HEK293 (cell line): ENCODE measurements around the gene PHF12.

Experiments
- KLF10 ChIP-seq: fragments of 450-650 bp; IDR thresholded peaks from 2 replicates; pipeline ENCODE4 v1.5.1; 2018; ENCODE audit warnings: missing biosample characterization, mild to moderate bottlenecking, missing genetic modification characterization
- MZF1 ChIP-seq: fragments of 450-650 bp; formaldehyde crosslinking; IDR thresholded peaks from 2 replicates; pipeline ENCODE4 v1.5.1; 2017; ENCODE audit warnings: missing biosample characterization, missing genetic modification characterization, borderline replicate concordance
- SP3 ChIP-seq: fragments of 450-650 bp; formaldehyde crosslinking; IDR thresholded peaks from 2 replicates; pipeline ENCODE4 v1.5.1; 2016; ENCODE audit warnings: missing biosample characterization, missing genetic modification characterization
- SP7 ChIP-seq: fragments of 450-650 bp; formaldehyde crosslinking; IDR thresholded peaks from 2 replicates; pipeline ENCODE4 v1.5.1; 2016; ENCODE audit warnings: missing biosample characterization, missing genetic modification characterization
- TRIM28 ChIP-seq: IDR thresholded peaks from 2 replicates; pipeline ENCODE4 v1.6.1; 2011; ENCODE audit warnings: low read length, control low read depth, borderline replicate concordance
- ZBTB17 ChIP-seq: fragments of 450-650 bp; formaldehyde crosslinking; IDR thresholded peaks from 2 replicates; pipeline ENCODE4 v1.5.1; 2016; ENCODE audit warnings: missing biosample characterization, missing genetic modification characterization
- ZBTB20 ChIP-seq: fragments of 450-650 bp; formaldehyde crosslinking; IDR thresholded peaks from 2 replicates; pipeline ENCODE4 v1.5.1; 2016; ENCODE audit warnings: missing biosample characterization, missing genetic modification characterization
- ZEB2 ChIP-seq: fragments of 450-650 bp; formaldehyde crosslinking; IDR thresholded peaks from 2 replicates; pipeline ENCODE4 v1.5.1; 2016; ENCODE audit warnings: missing biosample characterization, missing genetic modification characterization
- ZNF266 ChIP-seq: fragments of 450-650 bp; formaldehyde crosslinking; IDR thresholded peaks from 2 replicates; pipeline ENCODE4 v1.5.1; 2016; ENCODE audit warnings: missing biosample characterization, missing genetic modification characterization, low read depth
- ZNF302 ChIP-seq: fragments of 450-650 bp; formaldehyde crosslinking; IDR thresholded peaks from 2 replicates; pipeline ENCODE4 v1.5.1; 2016; ENCODE audit warnings: missing biosample characterization, missing genetic modification characterization, low read depth
- ZNF311 ChIP-seq: fragments of 450-650 bp; formaldehyde crosslinking; IDR thresholded peaks from 2 replicates; pipeline ENCODE4 v1.5.1; 2017; ENCODE audit warnings: missing biosample characterization, missing genetic modification characterization, borderline replicate concordance
- ZNF341 ChIP-seq: fragments of 450-650 bp; formaldehyde crosslinking; IDR thresholded peaks from 2 replicates; pipeline ENCODE4; 2016; ENCODE audit warnings: low read depth, missing biosample characterization, missing genetic modification characterization
- ZNF529 ChIP-seq: fragments of 450-650 bp; formaldehyde crosslinking; IDR thresholded peaks from 2 replicates; pipeline ENCODE4 v1.5.1; 2017; ENCODE audit warnings: missing genetic modification characterization, missing biosample characterization; ENCODE audit not compliant: insufficient replicate concordance
- ZNF623 ChIP-seq: fragments of 450-650 bp; formaldehyde crosslinking; IDR thresholded peaks from 2 replicates; pipeline ENCODE4 v1.5.1; 2016; ENCODE audit warnings: missing biosample characterization, missing genetic modification characterization
- TF ChIP-seq, protein P1 (sequence below): fragments of 450-650 bp; formaldehyde crosslinking; IDR thresholded peaks from 2 replicates; pipeline ENCODE4 v1.5.1; 2017; ENCODE audit warnings: missing biosample characterization, missing genetic modification characterization
- TF ChIP-seq, protein P2 (sequence below): fragments of 450-650 bp; formaldehyde crosslinking; IDR thresholded peaks from 2 replicates; pipeline ENCODE4 v1.5.1; 2016; ENCODE audit warnings: missing biosample characterization, missing genetic modification characterization
- TF ChIP-seq, protein P3 (sequence below): fragments of 450-650 bp; formaldehyde crosslinking; IDR thresholded peaks from 2 replicates; pipeline ENCODE4 v1.5.1; 2017; ENCODE audit warnings: missing biosample characterization, missing genetic modification characterization
- TF ChIP-seq, protein P4 (sequence below): sonication (generic); formaldehyde crosslinking; IDR thresholded peaks from 2 replicates; pipeline ENCODE4 v1.8.1; 2022; ENCODE audit warnings: mild to moderate bottlenecking, moderate library complexity, missing genetic modification reagents
- TF ChIP-seq, protein P5 (sequence below): fragments of 450-650 bp; formaldehyde crosslinking; IDR thresholded peaks from 2 replicates; pipeline ENCODE4 v1.5.1; 2017; ENCODE audit warnings: missing biosample characterization, missing genetic modification characterization
- TF ChIP-seq, protein P6 (sequence below): fragments of 450-650 bp; formaldehyde crosslinking; IDR thresholded peaks from 2 replicates; pipeline ENCODE4 v1.5.1; 2017; ENCODE audit warnings: missing biosample characterization, missing genetic modification characterization
- TF ChIP-seq, protein P7 (sequence below): fragments of 450-650 bp; formaldehyde crosslinking; IDR thresholded peaks from 2 replicates; pipeline ENCODE4 v1.5.1; 2016; ENCODE audit warnings: missing biosample characterization, missing genetic modification characterization
- TF ChIP-seq, protein P8 (sequence below): fragments of 450-650 bp; formaldehyde crosslinking; IDR thresholded peaks from 2 replicates; pipeline ENCODE4 v1.5.1; 2017; ENCODE audit warnings: missing biosample characterization, missing genetic modification characterization

The PHF12 gene

DNA sequence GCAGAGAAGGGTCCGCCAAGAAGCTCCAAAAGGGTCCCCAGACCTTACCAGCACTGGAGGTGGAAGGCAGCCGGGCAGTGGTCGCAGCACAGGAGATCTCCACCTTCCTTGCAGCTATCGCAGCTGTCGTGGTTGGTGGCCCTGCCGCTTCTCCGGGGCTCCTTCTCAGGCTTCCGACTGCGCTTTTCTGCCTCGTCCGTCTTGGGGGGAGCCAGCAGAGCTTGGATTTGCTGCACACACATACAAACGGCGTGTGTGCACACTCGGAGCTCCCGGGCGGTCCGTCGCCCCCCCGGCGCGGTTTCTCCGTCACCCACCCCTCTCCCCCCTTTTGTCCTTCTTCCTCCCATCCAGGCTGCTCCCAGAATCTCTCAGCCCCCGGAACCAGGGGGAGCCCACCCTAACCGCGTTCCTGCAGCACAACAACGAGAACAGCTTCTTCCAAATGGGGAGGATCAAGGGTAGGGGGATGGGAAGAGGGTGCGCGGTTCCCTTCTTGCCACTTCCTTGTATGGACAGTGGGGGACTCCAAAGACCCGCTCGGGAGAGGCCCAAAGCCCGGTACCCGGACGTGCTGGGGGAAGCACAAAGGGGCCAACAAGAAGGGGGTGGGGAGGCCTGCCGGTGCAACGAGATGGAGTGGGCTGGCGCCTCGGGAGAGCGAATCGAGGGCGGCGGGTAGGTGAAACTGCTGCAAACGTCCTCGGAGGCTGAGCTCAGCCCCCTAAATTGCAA lies 1.1 kb downstream of the PHF12 start (continued):
- no peak for TF ChIP-seq ZNF529 (tag by site-specific recombination)
- 0 out of 2 replicates have a peak, but pooled peaks have one; percentile 10 for TF ChIP-seq KLF10 (tag by site-specific recombination)
- TF ChIP-seq, protein P1, sequence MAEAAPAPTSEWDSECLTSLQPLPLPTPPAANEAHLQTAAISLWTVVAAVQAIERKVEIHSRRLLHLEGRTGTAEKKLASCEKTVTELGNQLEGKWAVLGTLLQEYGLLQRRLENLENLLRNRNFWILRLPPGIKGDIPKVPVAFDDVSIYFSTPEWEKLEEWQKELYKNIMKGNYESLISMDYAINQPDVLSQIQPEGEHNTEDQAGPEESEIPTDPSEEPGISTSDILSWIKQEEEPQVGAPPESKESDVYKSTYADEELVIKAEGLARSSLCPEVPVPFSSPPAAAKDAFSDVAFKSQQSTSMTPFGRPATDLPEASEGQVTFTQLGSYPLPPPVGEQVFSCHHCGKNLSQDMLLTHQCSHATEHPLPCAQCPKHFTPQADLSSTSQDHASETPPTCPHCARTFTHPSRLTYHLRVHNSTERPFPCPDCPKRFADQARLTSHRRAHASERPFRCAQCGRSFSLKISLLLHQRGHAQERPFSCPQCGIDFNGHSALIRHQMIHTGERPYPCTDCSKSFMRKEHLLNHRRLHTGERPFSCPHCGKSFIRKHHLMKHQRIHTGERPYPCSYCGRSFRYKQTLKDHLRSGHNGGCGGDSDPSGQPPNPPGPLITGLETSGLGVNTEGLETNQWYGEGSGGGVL (tag by site-specific recombination), result peak; percentile 79
- TF ChIP-seq, protein P2, sequence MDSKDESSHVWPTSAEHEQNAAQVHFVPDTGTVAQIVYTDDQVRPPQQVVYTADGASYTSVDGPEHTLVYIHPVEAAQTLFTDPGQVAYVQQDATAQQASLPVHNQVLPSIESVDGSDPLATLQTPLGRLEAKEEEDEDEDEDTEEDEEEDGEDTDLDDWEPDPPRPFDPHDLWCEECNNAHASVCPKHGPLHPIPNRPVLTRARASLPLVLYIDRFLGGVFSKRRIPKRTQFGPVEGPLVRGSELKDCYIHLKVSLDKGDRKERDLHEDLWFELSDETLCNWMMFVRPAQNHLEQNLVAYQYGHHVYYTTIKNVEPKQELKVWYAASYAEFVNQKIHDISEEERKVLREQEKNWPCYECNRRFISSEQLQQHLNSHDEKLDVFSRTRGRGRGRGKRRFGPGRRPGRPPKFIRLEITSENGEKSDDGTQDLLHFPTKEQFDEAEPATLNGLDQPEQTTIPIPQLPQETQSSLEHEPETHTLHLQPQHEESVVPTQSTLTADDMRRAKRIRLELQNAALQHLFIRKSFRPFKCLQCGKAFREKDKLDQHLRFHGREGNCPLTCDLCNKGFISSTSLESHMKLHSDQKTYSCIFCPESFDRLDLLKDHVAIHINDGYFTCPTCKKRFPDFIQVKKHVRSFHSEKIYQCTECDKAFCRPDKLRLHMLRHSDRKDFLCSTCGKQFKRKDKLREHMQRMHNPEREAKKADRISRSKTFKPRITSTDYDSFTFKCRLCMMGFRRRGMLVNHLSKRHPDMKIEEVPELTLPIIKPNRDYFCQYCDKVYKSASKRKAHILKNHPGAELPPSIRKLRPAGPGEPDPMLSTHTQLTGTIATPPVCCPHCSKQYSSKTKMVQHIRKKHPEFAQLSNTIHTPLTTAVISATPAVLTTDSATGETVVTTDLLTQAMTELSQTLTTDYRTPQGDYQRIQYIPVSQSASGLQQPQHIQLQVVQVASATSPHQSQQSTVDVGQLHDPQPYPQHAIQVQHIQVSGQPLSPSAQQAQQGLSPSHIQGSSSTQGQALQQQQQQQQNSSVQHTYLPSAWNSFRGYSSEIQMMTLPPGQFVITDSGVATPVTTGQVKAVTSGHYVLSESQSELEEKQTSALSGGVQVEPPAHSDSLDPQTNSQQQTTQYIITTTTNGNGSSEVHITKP, result peak; percentile 98
- TF ChIP-seq ZBTB17 (tag by site-specific recombination), result peak; percentile 31; the same call in 1 of the 2 replicates
- no peak for TF ChIP-seq ZNF311 (tag by site-specific recombination)
- peak; percentile 47 for TF ChIP-seq SP3
- TF ChIP-seq ZEB2 (tag by site-specific recombination), result peak; percentile 77
- TF ChIP-seq, protein P3, sequence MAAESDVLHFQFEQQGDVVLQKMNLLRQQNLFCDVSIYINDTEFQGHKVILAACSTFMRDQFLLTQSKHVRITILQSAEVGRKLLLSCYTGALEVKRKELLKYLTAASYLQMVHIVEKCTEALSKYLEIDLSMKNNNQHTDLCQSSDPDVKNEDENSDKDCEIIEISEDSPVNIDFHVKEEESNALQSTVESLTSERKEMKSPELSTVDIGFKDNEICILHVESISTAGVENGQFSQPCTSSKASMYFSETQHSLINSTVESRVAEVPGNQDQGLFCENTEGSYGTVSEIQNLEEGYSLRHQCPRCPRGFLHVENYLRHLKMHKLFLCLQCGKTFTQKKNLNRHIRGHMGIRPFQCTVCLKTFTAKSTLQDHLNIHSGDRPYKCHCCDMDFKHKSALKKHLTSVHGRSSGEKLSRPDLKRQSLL, result no peak
- TF ChIP-seq MZF1 (tag by site-specific recombination), result no peak
- TF ChIP-seq, protein P4, sequence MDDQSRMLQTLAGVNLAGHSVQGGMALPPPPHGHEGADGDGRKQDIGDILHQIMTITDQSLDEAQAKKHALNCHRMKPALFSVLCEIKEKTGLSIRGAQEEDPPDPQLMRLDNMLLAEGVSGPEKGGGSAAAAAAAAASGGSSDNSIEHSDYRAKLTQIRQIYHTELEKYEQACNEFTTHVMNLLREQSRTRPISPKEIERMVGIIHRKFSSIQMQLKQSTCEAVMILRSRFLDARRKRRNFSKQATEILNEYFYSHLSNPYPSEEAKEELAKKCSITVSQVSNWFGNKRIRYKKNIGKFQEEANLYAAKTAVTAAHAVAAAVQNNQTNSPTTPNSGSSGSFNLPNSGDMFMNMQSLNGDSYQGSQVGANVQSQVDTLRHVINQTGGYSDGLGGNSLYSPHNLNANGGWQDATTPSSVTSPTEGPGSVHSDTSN, result no peak
- TF ChIP-seq TRIM28, result no peak
- no peak; the same call in 1 of the 2 replicates for TF ChIP-seq SP7 (tag by site-specific recombination)
- TF ChIP-seq ZNF266 (tag by site-specific recombination), result no peak
- TF ChIP-seq, protein P5, sequence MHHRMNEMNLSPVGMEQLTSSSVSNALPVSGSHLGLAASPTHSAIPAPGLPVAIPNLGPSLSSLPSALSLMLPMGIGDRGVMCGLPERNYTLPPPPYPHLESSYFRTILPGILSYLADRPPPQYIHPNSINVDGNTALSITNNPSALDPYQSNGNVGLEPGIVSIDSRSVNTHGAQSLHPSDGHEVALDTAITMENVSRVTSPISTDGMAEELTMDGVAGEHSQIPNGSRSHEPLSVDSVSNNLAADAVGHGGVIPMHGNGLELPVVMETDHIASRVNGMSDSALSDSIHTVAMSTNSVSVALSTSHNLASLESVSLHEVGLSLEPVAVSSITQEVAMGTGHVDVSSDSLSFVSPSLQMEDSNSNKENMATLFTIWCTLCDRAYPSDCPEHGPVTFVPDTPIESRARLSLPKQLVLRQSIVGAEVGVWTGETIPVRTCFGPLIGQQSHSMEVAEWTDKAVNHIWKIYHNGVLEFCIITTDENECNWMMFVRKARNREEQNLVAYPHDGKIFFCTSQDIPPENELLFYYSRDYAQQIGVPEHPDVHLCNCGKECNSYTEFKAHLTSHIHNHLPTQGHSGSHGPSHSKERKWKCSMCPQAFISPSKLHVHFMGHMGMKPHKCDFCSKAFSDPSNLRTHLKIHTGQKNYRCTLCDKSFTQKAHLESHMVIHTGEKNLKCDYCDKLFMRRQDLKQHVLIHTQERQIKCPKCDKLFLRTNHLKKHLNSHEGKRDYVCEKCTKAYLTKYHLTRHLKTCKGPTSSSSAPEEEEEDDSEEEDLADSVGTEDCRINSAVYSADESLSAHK (tag by site-specific recombination), result peak; percentile 81
- TF ChIP-seq ZNF341 (tag by site-specific recombination), result peak; percentile 98
- TF ChIP-seq, protein P6, sequence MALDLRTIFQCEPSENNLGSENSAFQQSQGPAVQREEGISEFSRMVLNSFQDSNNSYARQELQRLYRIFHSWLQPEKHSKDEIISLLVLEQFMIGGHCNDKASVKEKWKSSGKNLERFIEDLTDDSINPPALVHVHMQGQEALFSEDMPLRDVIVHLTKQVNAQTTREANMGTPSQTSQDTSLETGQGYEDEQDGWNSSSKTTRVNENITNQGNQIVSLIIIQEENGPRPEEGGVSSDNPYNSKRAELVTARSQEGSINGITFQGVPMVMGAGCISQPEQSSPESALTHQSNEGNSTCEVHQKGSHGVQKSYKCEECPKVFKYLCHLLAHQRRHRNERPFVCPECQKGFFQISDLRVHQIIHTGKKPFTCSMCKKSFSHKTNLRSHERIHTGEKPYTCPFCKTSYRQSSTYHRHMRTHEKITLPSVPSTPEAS (tag by site-specific recombination), result peak; percentile 96
- TF ChIP-seq, protein P7, sequence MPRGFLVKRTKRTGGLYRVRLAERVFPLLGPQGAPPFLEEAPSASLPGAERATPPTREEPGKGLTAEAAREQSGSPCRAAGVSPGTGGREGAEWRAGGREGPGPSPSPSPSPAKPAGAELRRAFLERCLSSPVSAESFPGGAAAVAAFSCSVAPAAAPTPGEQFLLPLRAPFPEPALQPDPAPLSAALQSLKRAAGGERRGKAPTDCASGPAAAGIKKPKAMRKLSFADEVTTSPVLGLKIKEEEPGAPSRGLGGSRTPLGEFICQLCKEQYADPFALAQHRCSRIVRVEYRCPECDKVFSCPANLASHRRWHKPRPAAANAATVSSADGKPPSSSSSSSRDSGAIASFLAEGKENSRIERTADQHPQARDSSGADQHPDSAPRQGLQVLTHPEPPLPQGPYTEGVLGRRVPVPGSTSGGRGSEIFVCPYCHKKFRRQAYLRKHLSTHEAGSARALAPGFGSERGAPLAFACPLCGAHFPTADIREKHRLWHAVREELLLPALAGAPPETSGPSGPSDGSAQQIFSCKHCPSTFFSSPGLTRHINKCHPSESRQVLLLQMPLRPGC (tag by site-specific recombination), result peak; percentile 92; the same call in 1 of the 2 replicates
- TF ChIP-seq ZNF302 (tag by site-specific recombination), result no peak
- TF ChIP-seq, protein P8, sequence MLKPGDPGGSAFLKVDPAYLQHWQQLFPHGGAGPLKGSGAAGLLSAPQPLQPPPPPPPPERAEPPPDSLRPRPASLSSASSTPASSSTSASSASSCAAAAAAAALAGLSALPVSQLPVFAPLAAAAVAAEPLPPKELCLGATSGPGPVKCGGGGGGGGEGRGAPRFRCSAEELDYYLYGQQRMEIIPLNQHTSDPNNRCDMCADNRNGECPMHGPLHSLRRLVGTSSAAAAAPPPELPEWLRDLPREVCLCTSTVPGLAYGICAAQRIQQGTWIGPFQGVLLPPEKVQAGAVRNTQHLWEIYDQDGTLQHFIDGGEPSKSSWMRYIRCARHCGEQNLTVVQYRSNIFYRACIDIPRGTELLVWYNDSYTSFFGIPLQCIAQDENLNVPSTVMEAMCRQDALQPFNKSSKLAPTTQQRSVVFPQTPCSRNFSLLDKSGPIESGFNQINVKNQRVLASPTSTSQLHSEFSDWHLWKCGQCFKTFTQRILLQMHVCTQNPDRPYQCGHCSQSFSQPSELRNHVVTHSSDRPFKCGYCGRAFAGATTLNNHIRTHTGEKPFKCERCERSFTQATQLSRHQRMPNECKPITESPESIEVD (tag by site-specific recombination), result no peak
- TF ChIP-seq ZBTB20, result peak; percentile 60; the same call in 1 of the 2 replicates
- no peak for TF ChIP-seq ZNF623 (tag by site-specific recombination)
